Lung (tissue), 12 donors: ENCODE measurements around the gene ERBB4. TPM values are rescaled to one million over a fixed set of nuclear protein-coding genes. Genes with fewer than 3 reads are reported as not detected.

Experiments
- ATAC-seq: fragments of 200-7000 bp; cut with Tn5 transposase; one replicate; pipeline ENCODE4 v1.9.1; 2020; ENCODE audit warnings: moderate number of reproducible peaks; ENCODE audit not compliant: insufficient read depth, low FRiP score
- DNase-seq, 3 donors: peaks; one replicate each; pipeline ENCODE4 v3.0.0-alpha.2; 2013 to 2017
- H3K27ac ChIP-seq, 2 donors: one replicate each; pipeline ENCODE4 v1.5.1; 2013; ENCODE audit warnings: mild to moderate bottlenecking in 2 of 2, moderate library complexity in 2 of 2, control low read depth in 1 of 2, inconsistent platforms in 1 of 2, low read depth in 1 of 2, low read length in 1 of 2
- H3K27me3 ChIP-seq, 3 donors: one replicate each; pipeline ENCODE4 v1.5.1; 2013; ENCODE audit warnings: low read length in 2 of 3; ENCODE audit not compliant: control insufficient read depth in 3 of 3, insufficient read depth in 3 of 3
- H3K36me3 ChIP-seq, 4 donors: one replicate each; pipeline ENCODE4 v1.5.1; 2013; ENCODE audit warnings: low read length in 4 of 4, mild to moderate bottlenecking in 1 of 4, moderate library complexity in 1 of 4; ENCODE audit not compliant: control insufficient read depth in 4 of 4, insufficient read depth in 4 of 4
- H3K4me1 ChIP-seq, 5 donors: one replicate each; pipeline ENCODE4 v1.5.1; 2013; ENCODE audit warnings: low read length in 5 of 5, mild to moderate bottlenecking in 2 of 5, moderate library complexity in 1 of 5; ENCODE audit not compliant: control insufficient read depth in 5 of 5, insufficient read depth in 5 of 5
- H3K4me3 ChIP-seq: one replicate; pipeline ENCODE4 v1.5.1; 2013; ENCODE audit warnings: mild to moderate bottlenecking, control low read depth, moderate library complexity
- H3K9ac ChIP-seq, 2 donors: one replicate each; pipeline ENCODE4 v1.5.1; 2013; ENCODE audit warnings: low read length in 2 of 2, control low read depth in 1 of 2; ENCODE audit not compliant: insufficient read depth in 1 of 2
- H3K9me3 ChIP-seq, 4 donors: one replicate each; pipeline ENCODE4 v1.5.1; 2013; ENCODE audit warnings: low read length in 3 of 4, mild to moderate bottlenecking in 1 of 4, moderate library complexity in 1 of 4; ENCODE audit not compliant: control insufficient read depth in 4 of 4, insufficient read depth in 3 of 4
- WGBS, 2 donors: extraction: QIAGEN DNeasy Blood & Tissue Kit; methylation state at CpG; one replicate each; pipeline ENCODE4 v1.1.7; 2013; 5-methylcytosine and 5-hydroxymethylcytosine counted together
- polyA plus RNA-seq, 2 donors: library from polyadenylated mRNA; stranded (reverse); fragments of 200-250 nt; gene quantifications; one replicate each; pipeline ENCODE4 v1.2.1, GENCODE V29; 2013
- total RNA-seq, 2 donors: library from RNA; depleted of rRNA in 1 of 2; stranded (reverse); fragments of >200 nt in 1 of 2; gene quantifications; one replicate each; pipeline ENCODE4 v1.2.1, GENCODE V29; 2014 to 2021
- TF ChIP-seq, protein P1 (sequence below): IDR thresholded peaks from 2 replicates; pipeline ENCODE4 v1.5.1; 2012; ENCODE audit warnings: mild to moderate bottlenecking; ENCODE audit errors: control extremely low read depth, extremely low read depth
- donor health status: control.
- donor health status: control.
- donor health status: Bipolar disorder and iron deficiency.
- donor health status: healthy.
- donor health status: DM: yes; HTN: yes; CAD: no.

ERBB4 gene
- total and polyA plus RNA-seq, 4 donors: 0.41 to 16.8 (median 5.3) TPM

DNA sequence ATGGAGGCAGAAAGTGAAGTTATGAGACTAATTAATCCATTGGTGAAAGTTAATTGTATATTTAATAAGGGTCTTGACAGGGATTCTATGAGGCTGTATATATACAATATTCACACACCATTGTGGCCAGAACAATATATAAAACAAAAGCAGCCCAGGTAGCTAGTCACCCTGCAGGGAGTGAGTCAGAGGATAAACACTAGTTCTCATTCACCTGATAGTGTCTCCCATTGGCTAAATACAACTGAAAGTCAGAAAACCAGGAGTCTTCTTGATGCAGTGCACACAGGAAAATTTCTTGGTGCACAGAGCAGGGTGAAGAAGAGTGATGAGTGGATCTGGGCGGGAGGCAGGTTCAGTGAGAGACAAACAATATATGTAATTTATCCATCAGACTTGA, 465.2 kb downstream of the ERBB4 start:
- TF ChIP-seq, protein P1, sequence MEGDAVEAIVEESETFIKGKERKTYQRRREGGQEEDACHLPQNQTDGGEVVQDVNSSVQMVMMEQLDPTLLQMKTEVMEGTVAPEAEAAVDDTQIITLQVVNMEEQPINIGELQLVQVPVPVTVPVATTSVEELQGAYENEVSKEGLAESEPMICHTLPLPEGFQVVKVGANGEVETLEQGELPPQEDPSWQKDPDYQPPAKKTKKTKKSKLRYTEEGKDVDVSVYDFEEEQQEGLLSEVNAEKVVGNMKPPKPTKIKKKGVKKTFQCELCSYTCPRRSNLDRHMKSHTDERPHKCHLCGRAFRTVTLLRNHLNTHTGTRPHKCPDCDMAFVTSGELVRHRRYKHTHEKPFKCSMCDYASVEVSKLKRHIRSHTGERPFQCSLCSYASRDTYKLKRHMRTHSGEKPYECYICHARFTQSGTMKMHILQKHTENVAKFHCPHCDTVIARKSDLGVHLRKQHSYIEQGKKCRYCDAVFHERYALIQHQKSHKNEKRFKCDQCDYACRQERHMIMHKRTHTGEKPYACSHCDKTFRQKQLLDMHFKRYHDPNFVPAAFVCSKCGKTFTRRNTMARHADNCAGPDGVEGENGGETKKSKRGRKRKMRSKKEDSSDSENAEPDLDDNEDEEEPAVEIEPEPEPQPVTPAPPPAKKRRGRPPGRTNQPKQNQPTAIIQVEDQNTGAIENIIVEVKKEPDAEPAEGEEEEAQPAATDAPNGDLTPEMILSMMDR: no peak
- H3K4me3 ChIP-seq: no peak overlapping the region
- H3K9me3 ChIP-seq: no peaks in the 10 kb centered on the region
- H3K27ac ChIP-seq: no peak overlapping the region
- no peaks in the 10 kb centered on the region for H3K36me3 ChIP-seq
- H3K4me1 ChIP-seq: no peaks in the 10 kb centered on the region
- no peak overlapping the region for H3K9ac ChIP-seq
- 78 to 86% methylated on average over 1 of the region's 1 CpG for WGBS, 2 donors
- no peaks in the 10 kb centered on the region for H3K27me3 ChIP-seq
- no peak for DNase-seq
- no peak for ATAC-seq

DNA sequence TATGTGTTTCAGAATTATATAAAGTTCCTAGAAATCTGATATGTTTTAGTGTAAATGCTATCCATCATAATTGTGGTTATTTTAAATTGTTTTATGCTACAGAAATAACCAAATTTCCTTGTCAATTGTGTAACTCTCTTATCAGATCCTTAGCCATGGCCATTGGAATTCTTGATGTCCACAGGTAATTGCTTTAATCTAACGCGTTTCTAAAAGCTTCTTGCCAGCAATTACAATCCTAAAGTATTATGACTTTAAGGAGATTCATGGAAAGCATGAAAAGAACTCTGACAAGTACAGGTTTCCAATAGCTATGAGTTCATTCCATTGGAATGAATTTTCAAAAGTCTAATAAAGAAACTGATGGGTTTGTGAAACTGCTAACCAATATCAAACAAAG, 472.1 kb downstream of the ERBB4 start:
- H3K4me3 ChIP-seq: no peak overlapping the region
- WGBS, 2 donors: 78 to 81% methylated on average over 2 of the region's 2 CpGs
- H3K9ac ChIP-seq: no peak overlapping the region
- DNase-seq (no peak), ATAC-seq (no peak)
- H3K36me3 ChIP-seq: no peaks in the 10 kb centered on the region
- no peak overlapping the region for H3K27ac ChIP-seq
- no peaks in the 10 kb centered on the region for H3K9me3 ChIP-seq
- TF ChIP-seq, protein P1: no peak
- H3K4me1 ChIP-seq: no peaks in the 10 kb centered on the region
- no peaks in the 10 kb centered on the region for H3K27me3 ChIP-seq

DNA sequence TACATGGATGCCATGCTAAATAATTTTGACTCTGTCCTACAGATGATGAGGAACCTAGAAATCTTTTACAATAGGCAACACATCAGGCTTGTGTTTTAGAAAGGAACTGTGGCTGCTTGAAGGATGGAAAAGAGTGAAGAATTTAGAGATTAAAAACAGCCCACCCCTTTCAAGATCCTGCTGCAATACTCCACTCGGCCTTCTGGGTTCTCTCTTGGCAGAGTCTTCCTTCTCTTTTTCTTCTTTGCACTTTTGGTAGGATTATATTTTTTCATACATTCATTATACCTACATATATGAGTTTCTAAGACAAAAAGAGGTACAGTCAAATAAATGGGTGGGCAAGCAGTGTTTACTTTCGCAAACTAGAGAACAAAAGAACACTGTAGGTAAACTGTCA, 474.3 kb downstream of the ERBB4 start:
- H3K4me1 ChIP-seq: no peaks in the 10 kb centered on the region
- ATAC-seq (no peak), DNase-seq (no peak)
- 77 to 78% methylated on average over 2 of the region's 2 CpGs for WGBS, 2 donors
- no peaks in the 10 kb centered on the region for H3K36me3 ChIP-seq
- no peaks in the 10 kb centered on the region for H3K27me3 ChIP-seq
- no peak overlapping the region for H3K27ac ChIP-seq
- TF ChIP-seq, protein P1: no peak
- no peak overlapping the region for H3K9ac ChIP-seq
- no peak overlapping the region for H3K4me3 ChIP-seq
- H3K9me3 ChIP-seq: no peaks in the 10 kb centered on the region
